ENCODE results near the gene CDCP1. TPM values are rescaled to one million over a fixed set of nuclear protein-coding genes. Genes with fewer than 3 reads are reported as not detected.

The CDCP1 gene
- total and polyA plus RNA-seq, 2 donors (not counting 1 experiment from before 2014, with no cell fraction given): not detected

- Mint-ChIP-seq H3K27me3 (peaks cover 40% of the 10 kb centered on the region), H3K4me3 (no peak overlapping the region), H3K4me1 (no peaks in the 10 kb centered on the region), H3K9me3 (ENCODE audit: insufficient read depth) (no peaks in the 10 kb centered on the region), H3K27ac (no peak overlapping the region)
- Histone ChIP-seq H2AFZ (ENCODE audit: insufficient read depth, low read depth, low read length, poor library complexity, severe bottlenecking) (no peak overlapping the region), H3K4me3 (ENCODE audit: control extremely low read depth in 1 of 5, extremely low read depth in 1 of 5, insufficient read depth in 1 of 5, low read depth in 2 of 5, low read length in 4 of 5) (no peak overlapping the region), H3K27me3 (replicated peaks in 1 of 4; ENCODE audit: control extremely low read depth in 1 of 4, control insufficient read depth in 3 of 4, insufficient read depth in 4 of 4, low read length in 3 of 4) (peaks cover 0 to 6% (median 4%) of the 10 kb centered on the region in 4 experiments), H3K27ac (ENCODE audit: low read length in 2 of 2) (no peak overlapping the region), H3K36me3 (replicated peaks in 1 of 2; ENCODE audit: control extremely low read depth in 1 of 2, control insufficient read depth in 1 of 2, extremely low read depth in 1 of 2, insufficient read depth in 2 of 2, low read length in 1 of 2) (no peaks in the 10 kb centered on the region), H3K79me2 (ENCODE audit: control insufficient read depth, insufficient read depth, low read length) (no peaks in the 10 kb centered on the region), H3K9ac (ENCODE audit: low read length) (no peak overlapping the region), H3K9me3 (ENCODE audit: control extremely low read depth in 1 of 3, control insufficient read depth in 2 of 3, insufficient read depth in 1 of 3, low read length in 2 of 3) (no peaks in the 10 kb centered on the region), H3K4me2 (replicated peaks; ENCODE audit: low read depth, low read length, poor library complexity, severe bottlenecking) (no peak overlapping the region), H3K4me1 (ENCODE audit: control insufficient read depth in 2 of 2, insufficient read depth in 2 of 2, low read length in 2 of 2) (no peaks in the 10 kb centered on the region), H4K20me1 (ENCODE audit: control insufficient read depth, insufficient read depth, low read length, poor library complexity, severe bottlenecking) (no peaks in the 10 kb centered on the region)
- DNase-seq (no peak), ATAC-seq (ENCODE audit: low read depth) (no peak)
- 79% methylated on average over 4 of the region's 4 CpGs for WGBS (ENCODE audit: insufficient coverage)
- TF ChIP-seq, protein P1, sequence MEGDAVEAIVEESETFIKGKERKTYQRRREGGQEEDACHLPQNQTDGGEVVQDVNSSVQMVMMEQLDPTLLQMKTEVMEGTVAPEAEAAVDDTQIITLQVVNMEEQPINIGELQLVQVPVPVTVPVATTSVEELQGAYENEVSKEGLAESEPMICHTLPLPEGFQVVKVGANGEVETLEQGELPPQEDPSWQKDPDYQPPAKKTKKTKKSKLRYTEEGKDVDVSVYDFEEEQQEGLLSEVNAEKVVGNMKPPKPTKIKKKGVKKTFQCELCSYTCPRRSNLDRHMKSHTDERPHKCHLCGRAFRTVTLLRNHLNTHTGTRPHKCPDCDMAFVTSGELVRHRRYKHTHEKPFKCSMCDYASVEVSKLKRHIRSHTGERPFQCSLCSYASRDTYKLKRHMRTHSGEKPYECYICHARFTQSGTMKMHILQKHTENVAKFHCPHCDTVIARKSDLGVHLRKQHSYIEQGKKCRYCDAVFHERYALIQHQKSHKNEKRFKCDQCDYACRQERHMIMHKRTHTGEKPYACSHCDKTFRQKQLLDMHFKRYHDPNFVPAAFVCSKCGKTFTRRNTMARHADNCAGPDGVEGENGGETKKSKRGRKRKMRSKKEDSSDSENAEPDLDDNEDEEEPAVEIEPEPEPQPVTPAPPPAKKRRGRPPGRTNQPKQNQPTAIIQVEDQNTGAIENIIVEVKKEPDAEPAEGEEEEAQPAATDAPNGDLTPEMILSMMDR (IDR thresholded peaks at IDR 0.05): no peak
- TF ChIP-seq EZH2 (IDR thresholded peaks at IDR 0.05; ENCODE audit: borderline replicate concordance, insufficient read depth, low read depth, low read length, poor library complexity, severe bottlenecking): no peak
- intact Hi-C loops (cut with micrococcal nuclease): no loop called here
- POLR2A ChIA-PET: no interaction called here
- CTCF ChIA-PET: interaction anchor here (0.6 kb wide), 1 partner anchor 1021 kb away, joined by 3 read pairs; no protein-coding TSS in a partner anchor
These were observed 97.9 kb downstream of the CDCP1 start for GRCh38 chr3:45048244-45048643.

GRCh38 chr3:45043728-45044299 lies 102.4 kb downstream of the CDCP1 start:
- Histone ChIP-seq H3K4me3 (ENCODE audit: control extremely low read depth in 1 of 5, extremely low read depth in 1 of 5, insufficient read depth in 1 of 5, low read depth in 2 of 5, low read length in 4 of 5) (no peak overlapping the region), H3K4me1 (ENCODE audit: control insufficient read depth in 2 of 2, insufficient read depth in 2 of 2, low read length in 2 of 2) (peaks cover 5 to 13% of the 10 kb centered on the region in 2 donors), H3K27ac (ENCODE audit: low read length in 2 of 2) (no peak overlapping the region), H3K9me3 (ENCODE audit: control extremely low read depth in 1 of 3, control insufficient read depth in 2 of 3, insufficient read depth in 1 of 3, low read length in 2 of 3) (no peaks in the 10 kb centered on the region), H3K9ac (ENCODE audit: low read length) (no peak overlapping the region), H3K36me3 (replicated peaks in 1 of 2; ENCODE audit: control extremely low read depth in 1 of 2, control insufficient read depth in 1 of 2, extremely low read depth in 1 of 2, insufficient read depth in 2 of 2, low read length in 1 of 2) (no peaks in the 10 kb centered on the region), H2AFZ (ENCODE audit: insufficient read depth, low read depth, low read length, poor library complexity, severe bottlenecking) (no peak overlapping the region), H3K27me3 (replicated peaks in 1 of 4; ENCODE audit: control extremely low read depth in 1 of 4, control insufficient read depth in 3 of 4, insufficient read depth in 4 of 4, low read length in 3 of 4) (peaks cover 0 to 5% (median 2%) of the 10 kb centered on the region in 4 experiments), H3K4me2 (replicated peaks; ENCODE audit: low read depth, low read length, poor library complexity, severe bottlenecking) (no peak overlapping the region), H3K79me2 (ENCODE audit: control insufficient read depth, insufficient read depth, low read length) (no peaks in the 10 kb centered on the region), H4K20me1 (ENCODE audit: control insufficient read depth, insufficient read depth, low read length, poor library complexity, severe bottlenecking) (no peaks in the 10 kb centered on the region)
- Mint-ChIP-seq H3K27me3 (peaks cover 19% of the 10 kb centered on the region), H3K4me1 (peaks cover 10% of the 10 kb centered on the region), H3K27ac (no peak overlapping the region), H3K9me3 (ENCODE audit: insufficient read depth) (no peaks in the 10 kb centered on the region), H3K4me3 (no peak overlapping the region)
- intact Hi-C loops (cut with micrococcal nuclease): loop anchor here (5.0 kb wide), 1 partner anchor 883 kb away; no protein-coding TSS in a partner anchor
- ATAC-seq (ENCODE audit: low read depth) (no peak), DNase-seq (no peak)
- POLR2A ChIA-PET: no interaction called here
- TF ChIP-seq EZH2 (IDR thresholded peaks at IDR 0.05; ENCODE audit: borderline replicate concordance, insufficient read depth, low read depth, low read length, poor library complexity, severe bottlenecking): no peak
- TF ChIP-seq, protein P1 (IDR thresholded peaks at IDR 0.05): no peak
- CTCF ChIA-PET: interaction anchor here (1.0 to 6.3 kb wide), 4 partner anchors 9 to 492 kb away, joined by 3 to 77 read pairs (median 18); no protein-coding TSS in a partner anchor
- WGBS (ENCODE audit: insufficient coverage): 80% methylated on average over 1 of the region's 2 CpGs
